Hepatocyte (in vitro differentiated cells): ENCODE measurements around the gene SMIM24. TPM values are rescaled to one million over a fixed set of nuclear protein-coding genes. Genes with fewer than 3 reads are reported as not detected.

ENCODE experiments used
- DNase-seq: peaks from one replicate; pipeline ENCODE4 v3.0.0-alpha.2; 2016; ENCODE audit warnings: low spot score
- H2AFZ ChIP-seq: fragments of 200-600 bp; sonication (generic); 2 replicates; pipeline ENCODE4 v1.6.0; 2016; ENCODE audit warnings: antibody characterized with exemption, mild to moderate bottlenecking
- H3K27ac ChIP-seq: fragments of 200-600 bp; sonication (generic); 2 replicates; pipeline ENCODE4 v1.5.1; 2016; ENCODE audit warnings: mild to moderate bottlenecking
- H3K27me3 ChIP-seq: fragments of 200-600 bp; sonication (generic); 2 replicates; pipeline ENCODE4 v1.6.1; 2016
- H3K36me3 ChIP-seq: fragments of 200-600 bp; sonication (generic); replicated peaks from 2 replicates; pipeline ENCODE4 v1.5.1; 2016; ENCODE audit warnings: low read depth; ENCODE audit not compliant: insufficient read depth
- H3K4me1 ChIP-seq: fragments of 200-600 bp; sonication (generic); 2 replicates; pipeline ENCODE4 v1.5.1; 2016; ENCODE audit warnings: mild to moderate bottlenecking, moderate library complexity; ENCODE audit not compliant: insufficient read depth
- H3K4me2 ChIP-seq: fragments of 200-600 bp; sonication (generic); 2 replicates; pipeline ENCODE4 v1.6.0; 2016
- H3K4me3 ChIP-seq: fragments of 200-600 bp; sonication (generic); 2 replicates; pipeline ENCODE4 v1.5.1; 2016; ENCODE audit warnings: mild to moderate bottlenecking
- H3K79me2 ChIP-seq: fragments of 200-600 bp; sonication (generic); 2 replicates; pipeline ENCODE4 v1.6.0; 2017; ENCODE audit warnings: mild to moderate bottlenecking
- H3K9me2 ChIP-seq: fragments of 200-600 bp; sonication (generic); replicated peaks from 2 replicates; pipeline ENCODE4 v1.6.0; 2017; ENCODE audit warnings: mild to moderate bottlenecking; ENCODE audit not compliant: insufficient read depth
- H3K9me3 ChIP-seq: fragments of 200-600 bp; sonication (generic); 2 replicates; pipeline ENCODE4 v1.5.1; 2016; ENCODE audit warnings: low read depth, mild to moderate bottlenecking
- H4K20me1 ChIP-seq: fragments of 200-600 bp; sonication (generic); 2 replicates; pipeline ENCODE4 v1.6.0; 2016; ENCODE audit warnings: mild to moderate bottlenecking; ENCODE audit not compliant: insufficient read depth, poor library complexity, severe bottlenecking
- EZH2 ChIP-seq: fragments of 200-600 bp; sonication (generic); IDR thresholded peaks from 2 replicates; pipeline ENCODE4 v1.6.1; 2016; ENCODE audit warnings: antibody characterized with exemption, mild to moderate bottlenecking, borderline replicate concordance
- EZH2phosphoT487 ChIP-seq: fragments of 200-600 bp; sonication (generic); IDR thresholded peaks from one replicate; pipeline ENCODE4 v1.6.1; 2018; ENCODE audit warnings: antibody characterized with exemption, mild to moderate bottlenecking, low read depth, moderate library complexity; ENCODE audit not compliant: unreplicated experiment, severe bottlenecking
- WGBS: methylation state at CpG from one replicate; pipeline ENCODE4 v1.1.6; 2016; ENCODE audit warnings: low lambda C conversion rate; ENCODE audit errors: missing lambda C conversion rate; 5-methylcytosine and 5-hydroxymethylcytosine counted together
- polyA plus RNA-seq: library from polyadenylated mRNA; unstranded; fragments of >200 nt; fragmentation: Nextera tagmentation; extraction: Ambion mirVana; gene quantifications from 2 replicates; pipeline ENCODE4 v1.2.1, GENCODE V29; 2016
- total RNA-seq: library from RNA; depleted of rRNA; stranded (reverse); fragments of >200 nt; gene quantifications from 2 replicates; pipeline ENCODE4 v1.2.3, GENCODE V29; 2014
- TF ChIP-seq, protein P1 (sequence below): fragments of 200-600 bp; sonication (generic); IDR thresholded peaks from 2 replicates; pipeline ENCODE4 v1.5.1; 2016; ENCODE audit warnings: antibody characterized with exemption, mild to moderate bottlenecking; ENCODE audit not compliant: poor library complexity

The SMIM24 gene
- total and polyA plus RNA-seq, 2 experiments from 2014 or later: 81.2 to 151 TPM

DNA sequence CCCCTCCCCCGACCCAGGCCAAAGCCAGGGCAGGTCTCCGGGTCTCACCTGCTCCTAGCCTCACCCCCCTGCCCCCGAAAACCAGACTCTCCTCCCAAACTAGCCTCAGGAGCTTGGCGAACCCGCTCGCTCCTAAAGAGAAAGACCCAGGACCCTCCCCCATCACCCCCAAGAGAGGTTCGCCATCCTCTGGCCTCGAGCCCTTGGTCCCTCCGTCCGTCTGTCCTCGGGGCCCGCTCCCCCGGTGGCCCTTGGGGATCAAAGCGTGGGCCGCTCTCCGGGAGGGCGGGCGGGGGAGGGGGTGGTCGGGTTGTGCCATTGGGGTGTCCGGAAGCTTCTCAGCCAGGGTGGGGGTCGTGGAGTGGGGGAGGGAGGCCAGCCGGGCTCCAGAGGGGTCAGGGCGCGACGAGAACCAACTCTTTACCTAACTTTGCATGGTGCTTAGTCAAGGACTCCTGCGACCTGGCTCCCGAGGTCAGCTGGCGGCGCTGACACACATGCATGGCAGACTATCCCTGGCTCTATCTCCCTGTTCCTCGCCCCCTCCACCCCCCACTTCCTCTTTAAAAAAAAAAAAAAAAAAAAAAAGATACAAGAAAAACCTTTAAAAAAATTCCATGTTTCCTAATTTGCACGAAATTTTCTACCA is 15.6 kb downstream of the SMIM24 start:
- no peak overlapping the region for H2AFZ ChIP-seq
- 26% methylated on average over 19 of the region's 31 CpGs for WGBS
- H3K4me2 ChIP-seq: no peak overlapping the region

DNA sequence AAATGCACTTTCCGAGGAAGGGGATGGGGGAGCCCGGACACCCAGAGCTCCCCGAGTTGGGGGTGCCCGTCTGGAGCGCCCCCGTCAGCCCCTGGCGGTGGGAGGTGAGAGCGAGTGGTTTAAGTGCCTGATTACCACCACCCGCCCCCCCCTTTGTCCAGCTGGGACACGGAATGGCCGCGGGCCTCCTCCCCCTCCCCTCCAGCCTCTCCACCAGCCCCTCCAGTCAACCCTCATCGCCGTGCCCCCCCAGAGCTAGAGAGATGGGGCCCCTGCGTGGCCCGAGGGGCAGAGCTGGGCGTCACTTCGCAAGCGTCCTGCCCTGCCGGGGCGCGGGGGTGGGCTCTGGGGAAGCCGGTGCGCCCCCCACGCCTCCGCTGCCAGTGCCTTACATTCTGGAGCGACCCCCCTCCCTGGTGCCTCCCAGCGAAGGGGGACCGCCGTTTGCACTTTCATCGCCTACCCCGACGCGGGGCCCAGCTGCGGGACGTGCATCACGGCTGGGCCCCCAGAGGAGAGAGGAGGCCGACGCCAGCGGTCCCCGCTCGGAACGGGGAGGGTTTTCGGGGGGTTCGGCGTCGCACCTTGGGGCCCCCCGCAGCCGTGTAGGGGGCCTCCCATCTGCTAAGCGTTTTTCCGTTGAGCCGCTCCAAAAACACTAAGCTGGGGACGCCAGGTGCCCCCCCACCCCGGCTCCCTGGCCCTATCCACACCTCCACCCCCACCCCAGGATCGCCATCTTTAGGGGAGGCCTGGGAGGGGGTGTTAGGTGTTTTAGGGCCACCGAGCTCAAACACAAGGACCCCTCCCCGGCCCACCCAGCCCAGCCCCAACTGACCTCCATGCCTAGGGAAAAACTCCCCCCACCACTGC is 16.4 kb downstream of the SMIM24 start:
- no peaks in the 10 kb centered on the region for H3K79me2 ChIP-seq
- H2AFZ ChIP-seq: no peak overlapping the region
- H3K9me2 ChIP-seq: no peaks in the 10 kb centered on the region
- no peaks in the 10 kb centered on the region for H4K20me1 ChIP-seq
- TF ChIP-seq EZH2: peak; percentile 71
- TF ChIP-seq EZH2phosphoT487: peak; percentile 50
- TF ChIP-seq, protein P1, sequence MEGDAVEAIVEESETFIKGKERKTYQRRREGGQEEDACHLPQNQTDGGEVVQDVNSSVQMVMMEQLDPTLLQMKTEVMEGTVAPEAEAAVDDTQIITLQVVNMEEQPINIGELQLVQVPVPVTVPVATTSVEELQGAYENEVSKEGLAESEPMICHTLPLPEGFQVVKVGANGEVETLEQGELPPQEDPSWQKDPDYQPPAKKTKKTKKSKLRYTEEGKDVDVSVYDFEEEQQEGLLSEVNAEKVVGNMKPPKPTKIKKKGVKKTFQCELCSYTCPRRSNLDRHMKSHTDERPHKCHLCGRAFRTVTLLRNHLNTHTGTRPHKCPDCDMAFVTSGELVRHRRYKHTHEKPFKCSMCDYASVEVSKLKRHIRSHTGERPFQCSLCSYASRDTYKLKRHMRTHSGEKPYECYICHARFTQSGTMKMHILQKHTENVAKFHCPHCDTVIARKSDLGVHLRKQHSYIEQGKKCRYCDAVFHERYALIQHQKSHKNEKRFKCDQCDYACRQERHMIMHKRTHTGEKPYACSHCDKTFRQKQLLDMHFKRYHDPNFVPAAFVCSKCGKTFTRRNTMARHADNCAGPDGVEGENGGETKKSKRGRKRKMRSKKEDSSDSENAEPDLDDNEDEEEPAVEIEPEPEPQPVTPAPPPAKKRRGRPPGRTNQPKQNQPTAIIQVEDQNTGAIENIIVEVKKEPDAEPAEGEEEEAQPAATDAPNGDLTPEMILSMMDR: no peak
- 18% methylated on average over 12 of the region's 57 CpGs for WGBS
- peaks cover 23% of the 10 kb centered on the region for H3K27me3 ChIP-seq
- no peak overlapping the region for H3K4me3 ChIP-seq
- no peaks in the 10 kb centered on the region for H3K36me3 ChIP-seq
- no peak overlapping the region for H3K27ac ChIP-seq
- H3K4me1 ChIP-seq: peaks cover 30% of the 10 kb centered on the region
- no peak for DNase-seq
- H3K9me3 ChIP-seq: no peaks in the 10 kb centered on the region
- peak overlapping the region; percentile 73 for H3K4me2 ChIP-seq

More for the DNA sequence above, 15.6 kb downstream of the SMIM24 start:
- Histone ChIP-seq H3K36me3 (no peaks in the 10 kb centered on the region), H4K20me1 (no peaks in the 10 kb centered on the region), H3K9me3 (no peaks in the 10 kb centered on the region), H3K4me1 (peaks cover 24% of the 10 kb centered on the region), H3K79me2 (no peaks in the 10 kb centered on the region), H3K27ac (no peak overlapping the region), H3K9me2 (no peaks in the 10 kb centered on the region), H3K27me3 (peaks cover 23% of the 10 kb centered on the region), H3K4me3 (no peak overlapping the region)
- TF ChIP-seq, protein P1: no peak
- TF ChIP-seq EZH2phosphoT487 (no peak), EZH2 (no peak)
- DNase-seq: no peak

DNA sequence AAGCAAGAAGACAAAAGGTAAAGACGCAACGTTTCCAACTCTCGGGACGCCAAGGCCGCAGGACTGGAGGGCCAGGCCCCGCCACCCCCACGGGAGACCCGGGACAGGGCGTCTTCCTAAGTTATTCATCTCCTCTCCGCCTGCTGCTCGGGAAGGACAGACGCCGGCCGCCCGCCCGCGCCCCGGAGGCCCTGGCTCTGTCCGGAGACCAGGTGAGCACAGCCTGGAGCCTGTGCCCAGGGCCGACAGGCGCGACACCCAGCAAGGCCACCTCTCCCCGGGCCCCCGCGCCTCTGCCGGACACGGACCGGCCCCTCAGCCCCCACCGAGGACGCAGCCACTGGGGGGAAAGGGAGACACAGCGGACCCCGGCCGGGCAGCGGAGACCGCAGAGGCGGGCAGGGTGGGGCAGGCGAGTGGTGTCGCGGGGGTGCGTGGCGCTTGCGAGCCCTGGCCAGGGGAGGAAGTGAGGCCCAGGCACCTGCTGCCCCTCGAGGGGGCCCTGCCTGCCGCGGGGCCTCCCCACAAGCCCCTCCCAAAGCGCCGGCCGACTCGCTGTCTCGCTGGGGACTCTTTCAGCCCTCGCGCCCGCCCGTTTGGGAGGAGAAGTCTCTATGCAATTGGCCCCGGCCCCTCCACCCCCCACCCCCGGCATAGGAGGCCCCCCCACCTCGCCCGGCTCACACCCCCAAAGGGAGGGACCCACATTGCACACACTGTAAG is 17.2 kb downstream of the SMIM24 start:
- H3K4me3 ChIP-seq: no peak overlapping the region
- no peaks in the 10 kb centered on the region for H3K36me3 ChIP-seq
- no peaks in the 10 kb centered on the region for H3K9me2 ChIP-seq
- peaks cover 37% of the 10 kb centered on the region for H3K4me1 ChIP-seq
- no peak overlapping the region for H3K27ac ChIP-seq
- DNase-seq: peak; percentile 40
- H3K4me2 ChIP-seq: peak overlapping the region; percentile 73
- H4K20me1 ChIP-seq: no peaks in the 10 kb centered on the region
- no peak overlapping the region for H2AFZ ChIP-seq
- H3K27me3 ChIP-seq: peaks cover 23% of the 10 kb centered on the region
- 28% methylated on average over 23 of the region's 58 CpGs for WGBS
- H3K9me3 ChIP-seq: no peaks in the 10 kb centered on the region
- TF ChIP-seq, protein P1: no peak
- TF ChIP-seq EZH2phosphoT487 (no peak), EZH2 (no peak)
- H3K79me2 ChIP-seq: no peaks in the 10 kb centered on the region
